ENCODE results near the gene EVI2A.
"Not testable (repeated sequence)": the region's sequence is repeated elsewhere in the genome, so short reads cannot be mapped to it uniquely, and the experiment has no call there.

EVI2A gene

DNA sequence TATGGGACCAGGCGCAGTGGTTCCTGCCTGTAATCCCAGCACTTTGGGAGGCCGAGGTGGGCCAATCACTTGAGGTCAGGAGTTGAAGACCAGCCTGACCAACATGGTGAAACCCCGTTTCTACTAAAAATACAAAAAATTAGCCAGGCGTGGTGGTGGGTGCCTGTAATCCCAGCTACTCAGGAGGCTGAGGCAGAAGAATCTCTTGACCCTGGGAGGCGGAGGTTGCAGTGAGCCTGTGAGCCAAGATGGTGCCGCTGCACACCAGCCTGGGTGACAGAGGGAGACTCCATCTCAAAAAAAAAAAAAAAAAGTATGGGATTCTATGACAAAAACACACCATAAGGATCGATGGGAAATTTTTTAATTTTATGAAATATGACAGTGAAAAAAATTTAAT, 9.2 kb downstream of the EVI2A start:
- peak in 3 of 6 experiments; percentile 4 to 22 (median 13) for DNase-seq

DNA sequence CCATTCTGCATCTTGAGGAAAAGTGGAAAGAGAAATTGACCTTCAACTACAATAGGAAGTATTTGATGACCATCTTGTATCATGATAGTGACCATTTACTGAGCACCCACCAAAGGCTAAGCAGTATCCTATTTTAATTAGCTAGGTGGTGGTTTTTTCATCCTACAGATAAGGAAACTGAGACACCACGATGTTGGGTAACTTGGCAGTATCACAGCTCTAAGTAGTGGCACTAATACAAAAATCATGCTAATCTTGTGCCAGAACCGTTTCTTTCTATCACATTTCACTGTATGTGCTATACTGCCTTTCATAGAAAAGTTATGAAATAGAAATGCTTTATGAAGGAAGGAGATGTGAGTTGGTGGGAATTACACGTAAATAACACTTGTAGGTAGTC, 9.9 kb downstream of the EVI2A start:
- DNase-seq, result no peak

DNA sequence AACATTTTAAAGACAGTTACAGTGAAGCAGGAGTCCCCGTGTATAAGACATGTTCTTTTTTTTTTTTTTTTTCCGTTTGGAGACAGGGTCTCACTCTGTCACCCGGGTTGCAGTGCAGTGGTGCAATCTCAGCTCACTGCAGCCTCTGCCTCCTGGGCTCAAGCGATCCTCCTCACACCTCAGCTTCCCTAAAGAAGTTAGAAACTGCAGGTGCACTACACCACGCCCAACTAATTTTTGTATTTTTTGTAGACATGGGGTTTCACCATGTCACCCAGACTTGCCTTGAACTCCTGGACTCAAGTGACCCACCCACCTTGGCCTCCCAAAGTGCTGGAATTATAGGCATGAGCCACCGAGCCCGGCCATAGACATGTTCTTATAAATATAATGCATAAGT, 10.5 kb downstream of the EVI2A start:
- DNase-seq, result peak in 3 of 6 experiments; percentile 10 to 28 (median 26)

DNA sequence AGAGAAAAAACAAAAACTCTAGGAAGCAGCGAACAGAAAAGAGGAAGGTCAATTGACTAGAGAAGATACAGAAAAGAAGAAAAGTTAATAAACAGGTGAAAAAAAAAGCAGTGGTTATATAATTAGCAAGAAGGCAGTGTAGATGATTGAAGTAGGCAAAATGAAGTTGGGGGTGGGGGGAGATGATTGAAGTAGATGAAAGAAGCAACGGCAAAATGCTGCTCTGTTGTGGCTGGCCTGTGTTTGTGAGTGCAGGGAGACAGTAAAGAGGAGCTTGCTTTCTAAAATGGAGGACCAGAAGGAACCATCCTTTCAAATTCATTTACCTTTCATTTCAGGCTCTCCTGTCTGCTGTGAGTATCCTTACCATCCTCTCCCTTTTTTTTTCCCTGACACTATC, 11.2 kb downstream of the EVI2A start:
- peak; percentile 39 to 89 (median 84) for DNase-seq

DNA sequence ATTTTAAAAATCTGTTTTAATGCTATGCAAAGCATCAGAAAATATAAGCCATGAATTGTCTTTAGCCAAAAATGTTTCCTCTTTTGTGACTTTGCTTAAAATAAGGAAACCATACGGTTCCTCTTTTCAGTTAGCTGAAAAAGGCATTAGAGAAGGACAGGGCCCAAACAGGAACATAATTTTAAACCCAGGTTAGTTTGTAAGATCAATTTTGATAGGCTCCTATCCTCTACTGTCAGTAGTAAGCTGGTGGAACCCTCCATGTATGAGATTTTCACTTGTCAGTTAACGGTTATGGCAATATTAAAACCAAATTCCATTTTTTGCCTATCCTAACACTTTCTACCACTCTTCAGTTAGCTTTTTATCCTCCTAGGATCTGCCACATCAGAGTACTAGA, 11.9 kb downstream of the EVI2A start:
- DNase-seq, result peak in 3 of 6 experiments; percentile 10 to 36 (median 27)

DNA sequence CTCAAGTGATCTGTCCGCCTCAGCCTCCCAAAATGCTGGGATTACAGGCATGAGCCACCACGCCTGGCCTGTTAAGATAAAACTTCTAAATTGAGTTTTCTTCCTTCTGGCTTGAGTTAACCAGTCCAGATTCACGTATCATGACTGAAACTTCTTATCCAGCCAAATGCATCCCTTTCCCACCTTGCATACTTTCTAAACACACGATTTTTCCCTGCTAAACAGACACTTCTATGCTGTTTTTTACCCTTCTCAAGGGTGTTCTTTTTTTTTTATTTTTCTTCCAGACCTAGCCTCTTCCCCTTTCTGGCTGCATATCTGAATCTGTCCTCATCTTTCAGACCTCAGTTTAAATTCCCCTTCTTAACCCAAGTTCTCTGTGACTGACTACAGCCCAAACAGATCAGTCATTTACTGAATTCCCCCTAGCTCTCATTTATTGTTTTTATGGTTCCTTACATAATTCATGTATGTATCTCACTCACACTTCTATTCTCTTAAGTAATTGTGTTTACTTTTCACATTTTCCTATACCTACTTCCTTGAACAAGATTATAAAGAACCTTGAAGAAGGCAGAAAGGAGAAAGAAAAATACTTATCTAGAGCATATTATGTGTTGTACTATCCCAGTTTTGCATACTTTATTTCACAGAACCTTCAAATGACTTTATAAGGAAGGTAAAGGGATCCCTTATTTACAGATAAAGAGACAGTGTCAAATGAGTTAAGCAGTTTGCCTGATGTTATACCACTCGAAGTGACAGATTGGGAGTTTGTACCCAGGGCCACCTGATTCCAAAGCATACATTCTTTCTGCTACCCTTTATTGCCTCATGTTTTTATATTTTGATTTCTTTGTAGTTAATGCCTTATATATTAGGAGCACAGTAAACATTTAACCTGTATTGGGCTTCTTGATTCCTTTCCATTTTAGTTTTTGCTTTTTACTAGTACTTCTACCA, 12.8 kb downstream of the EVI2A start:
- DNase-seq, result no peak

DNA sequence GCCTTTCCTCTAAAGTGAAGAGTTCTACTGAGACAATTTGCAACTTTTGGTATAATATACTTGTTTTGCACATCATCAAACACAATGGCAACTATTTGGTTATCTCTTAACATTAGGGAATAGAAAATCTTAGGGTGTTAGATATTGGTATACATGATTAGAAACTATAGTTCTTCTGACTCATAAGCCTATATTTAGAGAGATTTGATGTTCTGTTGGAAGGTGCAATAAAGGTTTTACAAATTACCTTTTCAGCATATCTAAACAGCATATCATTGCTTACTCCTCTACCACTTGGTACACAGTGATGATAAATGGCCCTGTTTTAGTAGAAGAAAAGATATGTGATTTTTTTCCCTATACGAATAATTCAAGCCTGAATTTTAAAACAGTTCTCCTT, 13.8 kb downstream of the EVI2A start:
- no peak for DNase-seq

DNA sequence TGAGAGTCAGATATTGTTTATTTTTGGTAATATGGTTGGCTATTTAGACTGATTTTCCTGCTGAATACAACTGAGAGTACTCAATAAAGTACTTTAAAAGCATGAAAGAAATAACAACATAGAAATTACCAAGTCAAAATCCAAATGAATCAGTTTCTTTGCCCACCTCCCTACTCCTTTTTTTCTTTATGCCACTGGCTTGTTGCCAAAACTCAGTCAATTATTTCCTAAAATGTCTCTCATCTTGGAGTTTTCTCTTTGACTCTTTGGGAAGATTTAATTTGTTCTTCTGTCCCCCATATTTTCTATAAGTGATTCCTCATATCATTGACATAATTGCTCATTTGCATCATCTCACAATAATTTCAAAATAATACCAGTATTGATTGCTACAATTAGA, 21.8 kb downstream of the EVI2A start:
- no peak for DNase-seq

DNA sequence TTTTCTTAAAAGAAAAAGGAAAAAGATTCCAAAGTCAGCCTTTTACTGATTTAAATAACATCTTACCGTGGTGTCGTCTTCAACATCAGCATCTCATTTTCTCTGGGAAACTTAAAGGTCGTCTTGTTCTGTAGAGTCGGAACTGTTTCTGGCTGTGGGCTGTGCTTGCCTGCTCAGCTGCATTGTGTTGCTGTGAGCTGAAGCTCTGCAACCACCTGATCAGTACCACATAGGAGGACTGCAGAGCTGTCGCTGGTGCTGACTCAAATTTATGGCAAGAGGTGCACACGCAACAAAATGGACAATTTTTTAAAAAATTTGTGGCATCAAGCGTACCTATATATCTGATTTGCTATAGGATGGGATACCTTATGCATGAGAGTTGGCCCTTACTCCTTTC, 24.3 kb downstream of the EVI2A start, which contains the start of gene OMG:
TSS of gene OMG (minus strand) at position 150 of the 400 bp plus-strand sequence. CDS start 908 bp downstream, outside the sequence.
- no peak for DNase-seq

DNA sequence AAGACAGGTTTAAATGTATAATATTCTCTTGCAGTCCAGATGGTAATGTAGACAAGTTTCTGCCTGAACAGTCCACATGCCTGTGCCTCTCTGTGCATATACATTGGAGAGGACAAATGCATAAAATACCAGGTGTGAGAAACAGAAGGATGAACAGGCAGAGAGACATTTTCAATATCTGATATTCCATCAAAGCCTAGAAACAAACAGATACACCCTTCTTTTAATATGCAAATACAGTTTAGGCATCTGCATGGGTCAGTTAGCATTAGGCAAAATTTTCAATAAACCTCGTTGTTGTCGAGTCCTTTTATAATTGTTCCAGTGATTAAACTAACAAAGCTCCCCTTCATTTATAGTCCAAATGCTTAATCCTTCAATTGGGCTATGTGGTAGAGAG, 25.3 kb downstream of the EVI2A start:
- DNase-seq, result no peak

DNA sequence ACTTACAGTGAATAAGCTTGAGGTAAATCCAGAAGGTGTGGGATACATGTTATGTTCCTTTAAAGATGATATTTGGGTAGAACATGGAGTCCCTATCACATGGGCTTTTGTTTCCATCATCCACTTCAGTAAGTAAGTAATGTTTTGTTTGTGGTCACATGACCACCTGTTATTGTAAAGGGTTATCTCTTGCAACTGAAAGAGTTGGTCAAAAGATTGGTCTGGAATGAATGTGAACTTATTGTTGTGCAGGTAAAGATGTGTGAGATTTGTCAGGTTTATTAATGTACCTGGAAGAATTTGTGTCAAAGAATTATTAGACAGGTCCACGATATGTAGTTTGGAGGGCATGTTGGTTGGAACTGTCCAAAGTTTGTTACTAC, 25.9 kb downstream of the EVI2A start:
- no peak for DNase-seq

DNA sequence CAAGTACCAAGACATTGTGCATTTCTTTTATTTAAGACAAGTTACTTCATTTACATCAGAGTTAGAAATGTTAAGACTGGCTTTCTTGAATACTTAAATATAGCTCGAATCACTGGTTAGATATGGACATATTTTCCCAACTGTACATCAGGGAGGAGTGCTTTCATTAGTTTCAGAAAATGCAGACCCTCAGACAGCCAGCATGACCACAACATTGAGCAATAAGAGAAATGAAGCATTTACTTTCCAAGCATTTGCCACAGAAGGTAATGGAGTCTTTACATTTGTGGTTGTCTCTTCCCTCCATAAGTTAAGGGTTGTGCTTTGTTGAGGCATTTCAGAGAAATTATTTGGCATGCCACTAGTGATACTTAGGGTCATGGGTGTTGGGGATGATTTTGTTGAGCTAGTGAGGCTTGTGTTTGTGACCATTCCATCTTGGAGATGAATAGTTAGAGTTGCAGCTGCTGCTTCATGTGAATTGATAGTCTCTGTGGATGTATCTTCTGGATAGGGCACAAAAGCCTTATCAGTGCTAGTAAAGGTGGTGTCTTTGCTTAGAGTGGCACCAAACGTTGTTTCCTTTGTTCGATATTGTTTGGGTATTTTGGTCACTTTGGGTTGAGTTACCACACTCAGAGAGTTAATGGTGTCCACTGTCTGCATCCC, 26.5 kb downstream of the EVI2A start:
- DNase-seq, result no peak

DNA sequence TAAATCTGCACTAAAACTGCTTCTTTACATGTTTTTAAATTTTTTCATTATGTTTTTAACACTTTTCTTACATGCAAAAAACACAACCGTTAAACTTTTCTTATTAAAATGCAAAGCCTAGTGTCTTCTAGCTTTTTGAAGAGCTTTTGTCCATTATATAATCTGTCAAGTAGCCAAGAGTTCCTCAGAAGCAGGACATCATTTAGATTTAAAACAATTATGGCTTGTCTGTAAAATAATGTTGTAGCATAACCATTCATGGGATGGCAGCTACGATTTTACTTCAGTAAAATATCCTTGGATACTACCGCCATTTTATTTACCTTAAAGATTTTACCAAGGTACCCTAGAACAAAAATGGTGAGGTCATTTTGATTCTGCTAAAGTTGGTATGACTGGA, 27.2 kb downstream of the EVI2A start:
- DNase-seq, result no peak

DNA sequence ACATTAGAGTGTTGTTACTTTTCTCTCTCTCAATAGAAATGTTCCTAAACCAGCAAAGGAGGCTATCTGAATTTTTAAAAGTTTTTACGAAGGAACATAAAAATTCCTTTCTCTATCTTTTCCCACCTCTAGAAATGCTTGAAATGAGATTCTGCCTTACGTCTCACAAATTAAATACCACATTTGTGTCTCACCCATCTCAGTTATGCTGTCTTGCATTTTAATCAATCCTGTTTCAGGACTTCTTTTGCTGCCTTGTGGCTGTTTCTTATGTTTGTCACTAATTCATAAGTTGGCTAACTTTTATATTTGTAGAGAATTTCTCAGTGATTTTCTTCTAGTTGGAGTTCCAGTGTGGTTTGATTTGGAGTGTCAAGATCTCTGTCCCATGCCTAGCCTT, 27.8 kb downstream of the EVI2A start:
- DNase-seq, result no peak

DNA sequence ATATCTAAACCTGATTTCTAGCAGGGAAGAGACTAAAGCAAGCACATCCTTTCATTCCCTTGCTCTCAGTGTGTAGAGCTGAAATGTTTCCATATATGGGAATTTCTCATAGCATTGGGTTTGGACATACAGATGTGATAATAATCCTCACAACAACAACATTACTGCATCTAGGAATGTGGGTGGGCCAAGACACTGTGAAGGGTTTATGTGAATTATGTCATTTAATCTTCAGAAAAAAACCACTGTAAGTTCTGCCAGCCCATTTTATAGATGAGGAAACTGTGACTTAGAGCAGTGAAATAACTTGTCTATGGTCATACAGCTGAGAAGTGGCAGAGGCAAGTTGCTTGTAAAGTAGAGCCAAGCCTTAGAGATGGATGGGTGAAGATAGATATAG, 29.6 kb downstream of the EVI2A start:
- DNase-seq, result no peak

DNA sequence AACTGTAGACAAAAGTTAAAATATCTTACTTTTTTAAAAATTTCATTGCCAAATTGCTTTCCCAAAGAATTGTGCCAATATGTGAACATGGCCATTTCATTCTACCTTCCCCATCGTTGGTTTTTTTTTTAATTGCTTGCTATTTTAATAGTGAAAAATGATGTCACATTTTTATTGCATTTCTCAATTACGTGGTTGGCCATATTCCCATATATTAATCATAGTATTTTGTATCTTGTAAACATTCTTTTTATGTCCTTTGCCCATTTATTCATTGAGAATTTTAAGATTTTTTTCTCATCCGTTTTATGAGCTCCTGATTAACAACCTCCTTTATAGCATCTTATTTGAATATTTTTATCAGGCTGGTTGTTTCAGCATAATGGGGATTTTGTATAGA, 31.6 kb downstream of the EVI2A start:
- no peak for DNase-seq

DNA sequence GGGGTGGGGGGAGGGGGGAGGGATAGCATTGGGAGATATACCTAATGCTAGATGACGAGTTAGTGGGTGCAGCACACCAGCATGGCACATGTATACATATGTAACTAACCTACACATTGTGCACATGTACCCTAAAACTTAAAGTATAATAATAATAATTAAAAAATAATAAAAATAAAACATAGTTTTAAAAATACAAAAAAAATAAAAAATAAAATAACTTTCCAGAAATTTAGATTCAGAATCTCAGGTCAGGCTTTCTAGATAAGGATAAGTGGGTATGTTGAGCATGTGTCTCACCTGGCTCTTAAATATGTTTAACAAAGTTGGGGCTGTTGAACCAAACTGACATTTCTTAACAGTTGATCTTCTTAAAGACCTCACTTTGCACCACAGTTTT, 33.5 kb downstream of the EVI2A start:
- not testable (repeated sequence) for DNase-seq

DNA sequence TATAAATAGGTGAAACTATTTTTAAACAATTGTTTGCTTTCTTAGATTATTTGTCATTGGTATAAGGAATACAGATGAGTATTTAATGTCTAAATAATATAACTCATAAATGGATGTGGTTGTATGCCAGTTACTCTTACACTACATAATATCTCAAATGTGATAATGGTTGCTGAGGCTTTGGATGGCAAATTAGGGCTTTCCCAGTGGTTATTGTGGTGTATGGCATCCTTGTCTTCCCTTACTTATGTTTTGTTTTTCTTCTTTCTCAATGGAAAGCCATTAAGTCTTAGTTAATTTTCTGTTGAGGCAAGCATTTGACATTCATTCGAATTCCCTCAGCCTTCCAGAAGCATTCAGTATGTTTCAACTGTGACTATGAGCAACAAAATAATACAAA, 34.8 kb downstream of the EVI2A start:
- no peak for DNase-seq

DNA sequence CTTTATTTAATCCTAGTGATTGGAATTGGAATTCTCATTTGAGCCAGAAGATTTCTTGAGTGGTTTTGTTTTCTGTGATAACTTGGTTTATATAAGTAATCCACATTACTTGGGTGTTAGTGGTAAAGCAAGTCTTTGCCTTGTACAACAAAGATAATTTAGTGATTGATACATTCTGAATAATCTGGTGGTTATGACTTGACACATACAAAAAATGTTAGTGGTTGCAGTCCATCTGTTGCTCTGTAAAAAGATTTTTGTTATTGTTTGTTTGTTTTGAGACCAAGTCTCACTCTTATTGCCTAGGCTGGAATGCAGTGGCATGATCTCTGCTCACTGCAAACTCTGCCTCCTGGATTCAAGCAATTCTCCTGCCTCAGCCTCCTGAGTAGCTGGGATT, 37.6 kb downstream of the EVI2A start:
- no peak for DNase-seq

DNA sequence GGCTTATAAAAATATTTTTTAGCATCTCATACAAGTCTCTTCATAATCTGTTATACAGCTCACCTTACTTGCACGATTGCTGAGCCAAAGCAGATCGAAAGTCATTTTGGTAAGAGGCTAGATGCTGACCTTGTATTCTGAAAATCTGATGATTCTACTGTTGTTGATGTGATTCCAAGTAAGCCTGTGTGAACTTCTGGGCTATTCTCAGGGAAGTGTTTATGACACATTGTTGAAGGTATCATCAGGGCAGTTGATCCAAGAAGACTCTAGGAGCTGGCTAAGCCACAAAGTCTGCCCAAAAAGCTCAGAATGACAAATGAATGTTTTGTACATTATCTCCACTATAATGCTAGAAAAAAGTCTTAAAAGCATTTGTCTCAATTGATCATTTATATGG, 40.4 kb downstream of the EVI2A start:
- no peak for DNase-seq

DNA sequence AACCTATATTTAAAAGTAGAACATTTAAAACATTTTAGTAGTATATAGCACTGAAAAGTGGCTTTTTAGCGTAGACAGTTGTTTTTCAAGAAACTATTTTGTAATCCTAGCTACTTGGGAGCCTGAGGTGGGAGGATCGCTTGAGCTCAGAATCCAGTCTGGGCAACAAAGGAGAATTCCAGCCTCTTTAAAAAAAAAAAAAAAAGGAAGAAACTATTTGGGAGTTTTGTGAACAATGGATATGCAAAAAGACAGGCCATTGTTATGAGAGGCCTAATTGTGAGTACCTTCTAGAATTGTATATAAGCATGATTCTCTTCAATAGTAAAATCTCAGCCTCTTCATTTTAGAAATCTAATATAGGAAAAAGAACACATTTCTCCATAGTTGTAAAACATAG, 42.0 kb downstream of the EVI2A start:
- no peak for DNase-seq

DNA sequence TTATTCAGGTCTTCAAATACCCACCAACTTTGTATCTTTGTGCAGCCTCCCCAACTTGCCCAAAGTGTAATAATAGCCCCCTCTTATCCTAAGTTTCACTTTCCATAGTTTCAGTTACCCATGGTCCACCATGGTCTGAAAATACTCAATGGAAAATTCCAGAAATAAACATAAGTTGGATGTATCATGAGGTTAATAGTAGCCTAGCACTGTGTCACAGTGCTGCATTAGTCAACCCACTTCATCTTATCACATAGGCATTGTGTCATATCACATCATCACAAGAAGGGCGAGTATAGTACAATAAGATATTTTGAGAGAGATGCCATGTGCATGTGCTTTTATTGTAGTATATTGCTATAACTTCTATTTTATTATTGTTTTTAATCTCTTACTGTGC, 46.3 kb downstream of the EVI2A start:
- DNase-seq, result no peak

DNA sequence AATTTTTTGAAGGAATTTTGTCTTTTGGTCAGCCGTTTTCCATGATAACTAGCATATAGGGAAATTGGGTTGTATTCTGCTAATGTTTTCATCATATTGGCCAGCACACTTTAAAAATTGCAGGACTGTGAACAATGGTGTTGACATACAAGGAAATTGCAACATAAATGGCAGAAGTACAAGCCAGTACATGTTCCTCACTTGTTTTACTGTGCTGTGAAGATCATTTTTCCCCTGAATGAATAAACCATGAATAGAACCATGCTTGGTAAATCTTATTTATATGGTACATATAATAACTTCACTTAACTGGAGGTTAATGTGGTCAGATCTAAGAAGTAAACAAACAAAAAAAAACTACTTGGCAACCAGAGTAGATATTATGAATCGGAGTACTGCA, 47.2 kb downstream of the EVI2A start:
- no peak for DNase-seq

DNA sequence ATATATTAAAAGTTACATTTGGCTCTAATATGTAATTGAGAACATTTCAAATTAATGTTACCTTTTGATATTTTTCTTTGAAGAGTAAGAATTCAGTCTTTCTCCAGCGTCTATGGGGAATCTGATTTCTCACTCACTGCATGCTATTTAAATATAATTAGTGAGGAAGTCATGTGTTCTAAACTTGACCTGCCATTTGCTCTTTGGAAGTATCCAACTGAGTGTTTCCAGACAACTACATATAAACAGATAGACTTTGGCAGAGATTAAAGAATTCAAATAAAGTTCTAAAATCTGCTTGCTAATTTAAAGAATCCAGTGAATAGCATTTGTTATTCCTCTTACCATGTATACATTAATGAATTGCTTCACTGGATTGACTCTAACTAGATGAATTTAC, 47.9 kb downstream of the EVI2A start:
- DNase-seq, result no peak
